Measurements from ENCODE around the gene SMAD6.
A peak's percentile ranks its signal among the peaks of the same experiment; 100 is the strongest.

SMAD6 gene

DNA sequence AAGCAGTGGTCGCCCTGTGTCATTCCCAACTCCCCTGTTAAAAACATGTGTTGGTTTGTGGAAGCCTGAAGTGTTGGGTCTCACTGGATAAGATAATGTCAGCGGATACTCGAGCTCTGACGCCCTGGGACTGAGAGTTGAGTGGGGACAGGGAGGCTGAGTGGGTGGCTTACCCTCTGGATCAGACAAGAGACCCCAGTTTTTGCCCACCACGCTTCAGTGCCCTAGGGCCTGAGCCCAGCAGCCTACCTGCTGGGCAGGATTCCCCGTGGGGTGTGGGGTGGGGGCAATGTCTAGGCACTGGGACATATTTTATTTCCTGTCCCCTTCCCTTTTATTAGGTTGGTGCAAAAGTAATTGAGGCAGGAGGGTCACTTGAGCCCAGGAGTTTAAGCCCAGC is 75.0 kb downstream of the SMAD6 start:
- DNase-seq (ENCODE audit: low spot score): no peak

DNA sequence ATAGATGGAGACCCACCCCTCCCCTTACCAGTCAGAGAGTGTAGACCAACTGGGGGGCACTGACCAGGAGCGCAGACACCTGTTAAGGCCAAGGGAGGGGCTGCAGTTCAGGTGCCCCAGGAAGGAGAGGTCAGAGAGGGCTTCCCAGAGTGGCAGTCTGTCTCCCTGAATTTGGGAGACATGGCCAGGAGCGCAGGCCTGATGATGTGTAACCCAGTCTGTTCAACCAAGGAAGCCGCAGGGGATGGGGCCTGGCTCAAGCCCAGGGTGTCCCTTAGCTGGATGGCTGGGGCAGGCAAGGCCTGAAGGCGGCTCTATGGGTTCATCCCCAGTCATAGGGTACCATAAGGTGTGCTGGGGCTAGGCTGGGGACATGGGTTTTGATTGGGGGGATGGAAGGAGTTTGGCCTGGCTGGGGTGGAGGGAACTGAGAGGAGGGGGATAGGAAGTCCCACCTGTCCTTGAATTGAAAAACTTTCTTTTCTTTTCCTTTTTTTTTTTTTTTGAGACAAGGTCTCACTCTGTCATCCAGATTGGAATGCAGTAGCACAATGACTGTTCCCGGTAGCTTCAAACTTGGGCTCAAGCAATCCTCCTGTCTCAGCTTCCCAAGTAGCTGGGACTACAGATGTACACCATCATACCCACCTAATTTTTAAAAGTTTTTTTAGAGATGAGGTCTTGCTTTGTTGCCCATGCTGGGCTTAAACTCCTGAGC is 75.7 kb downstream of the SMAD6 start:
- no peak for DNase-seq (ENCODE audit: low spot score)

DNA sequence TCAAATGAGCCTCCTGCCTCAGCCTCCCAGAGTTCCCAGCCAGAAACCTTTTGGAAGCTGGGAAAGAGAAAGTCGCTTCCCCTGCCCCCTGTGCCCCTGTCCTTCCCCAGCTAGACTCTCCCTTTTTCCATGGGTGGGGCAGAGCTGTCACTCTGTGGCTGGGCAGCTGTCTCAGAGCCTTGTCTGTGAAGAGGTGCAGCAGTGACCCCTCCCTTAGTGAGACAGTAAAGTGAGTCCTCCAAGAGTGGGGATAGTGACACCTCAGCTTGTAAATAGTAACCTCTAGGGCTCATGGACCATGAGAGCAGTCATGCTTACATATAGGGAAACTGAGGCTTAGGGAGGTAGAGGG is 76.3 kb downstream of the SMAD6 start:
- no peak for DNase-seq (ENCODE audit: low spot score)

- DNase-seq (ENCODE audit: low spot score): no peak
Observed at GRCh38 chr15:66778716-66779115, 76.7 kb downstream of the SMAD6 start.

DNA sequence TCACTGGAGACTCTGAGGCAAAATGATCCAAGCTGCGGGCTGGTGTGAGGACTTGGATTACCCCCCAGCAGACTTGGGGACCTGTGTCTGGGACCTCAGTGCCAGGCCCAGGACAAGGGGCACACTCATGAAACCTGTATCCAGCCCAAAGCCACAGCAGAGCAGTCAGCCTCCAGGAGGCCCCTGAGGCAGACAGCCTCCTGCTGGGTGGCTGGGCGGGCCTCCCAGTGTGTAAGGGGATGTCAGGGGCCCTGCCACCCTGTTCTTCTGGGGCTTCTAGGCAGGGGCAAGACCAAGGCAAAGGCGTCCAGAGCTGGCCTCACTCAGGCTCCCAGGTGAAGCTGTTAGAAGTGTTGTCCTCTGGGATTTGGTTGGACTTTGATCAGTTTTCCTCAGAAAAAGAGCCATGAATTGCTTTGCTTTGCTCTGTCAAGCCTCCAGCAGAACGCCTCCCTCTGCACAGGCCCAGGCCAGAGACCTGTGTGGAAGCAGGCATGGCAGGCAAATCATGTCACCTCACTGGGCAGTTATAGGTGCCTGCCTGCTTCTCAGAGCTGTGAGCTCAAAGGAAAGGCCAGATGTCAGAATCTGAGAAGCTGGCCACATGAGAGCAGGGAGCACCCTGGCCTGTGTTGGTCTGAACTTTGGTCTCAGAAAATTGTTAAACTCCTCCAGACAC is 77.4 kb downstream of the SMAD6 start:
- no peak for DNase-seq (ENCODE audit: low spot score)

DNA sequence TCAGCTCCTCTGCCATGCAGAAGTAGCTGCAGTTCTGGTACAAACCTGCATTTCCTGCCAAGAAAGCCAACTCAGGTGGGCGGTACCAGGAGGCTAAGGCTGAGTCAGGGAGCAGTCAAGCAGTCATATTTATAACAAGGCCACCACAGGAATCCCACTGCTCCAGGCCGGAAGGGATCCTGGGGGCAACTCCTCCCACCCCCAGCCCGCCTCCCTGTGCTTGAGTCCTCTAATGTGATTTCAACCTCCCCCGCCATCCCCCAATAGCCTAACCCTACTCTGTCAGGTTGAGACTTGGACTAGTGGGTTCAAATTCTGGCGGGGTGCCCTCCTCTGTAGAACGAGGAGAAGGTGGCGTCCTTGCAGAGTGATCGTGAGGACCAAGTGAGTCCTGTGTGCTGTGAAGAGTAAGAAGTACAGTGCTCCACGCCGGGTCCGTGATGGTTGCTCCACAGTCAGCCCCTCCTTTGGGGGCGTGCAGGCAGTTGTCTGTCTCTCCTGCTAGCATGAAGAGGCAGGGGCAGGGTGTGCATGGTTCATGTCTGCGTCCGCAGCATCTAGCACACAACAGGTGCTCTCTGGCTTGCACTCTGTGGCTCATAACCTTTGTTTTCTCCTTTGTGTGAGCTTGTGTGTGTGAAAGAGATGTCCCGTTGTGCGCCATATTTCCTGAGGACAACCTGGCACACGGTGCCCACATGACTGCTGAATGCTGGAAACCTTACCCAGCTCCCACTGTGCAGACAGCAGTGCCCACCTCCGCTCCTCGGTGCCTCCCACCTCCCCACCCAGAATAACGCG is 78.3 kb downstream of the SMAD6 start:
- peak; percentile 88 for DNase-seq (ENCODE audit: low spot score)

DNA sequence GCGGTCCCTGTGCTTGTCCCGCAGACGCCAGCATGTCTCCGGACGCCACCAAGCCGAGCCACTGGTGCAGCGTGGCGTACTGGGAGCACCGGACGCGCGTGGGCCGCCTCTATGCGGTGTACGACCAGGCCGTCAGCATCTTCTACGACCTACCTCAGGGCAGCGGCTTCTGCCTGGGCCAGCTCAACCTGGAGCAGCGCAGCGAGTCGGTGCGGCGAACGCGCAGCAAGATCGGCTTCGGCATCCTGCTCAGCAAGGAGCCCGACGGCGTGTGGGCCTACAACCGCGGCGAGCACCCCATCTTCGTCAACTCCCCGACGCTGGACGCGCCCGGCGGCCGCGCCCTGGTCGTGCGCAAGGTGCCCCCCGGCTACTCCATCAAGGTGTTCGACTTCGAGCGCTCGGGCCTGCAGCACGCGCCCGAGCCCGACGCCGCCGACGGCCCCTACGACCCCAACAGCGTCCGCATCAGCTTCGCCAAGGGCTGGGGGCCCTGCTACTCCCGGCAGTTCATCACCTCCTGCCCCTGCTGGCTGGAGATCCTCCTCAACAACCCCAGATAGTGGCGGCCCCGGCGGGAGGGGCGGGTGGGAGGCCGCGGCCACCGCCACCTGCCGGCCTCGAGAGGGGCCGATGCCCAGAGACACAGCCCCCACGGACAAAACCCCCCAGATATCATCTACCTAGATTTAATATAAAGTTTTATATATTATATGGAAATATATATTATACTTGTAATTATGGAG is 79.1 kb downstream of the SMAD6 start:
- no peak for DNase-seq (ENCODE audit: low spot score)

DNA sequence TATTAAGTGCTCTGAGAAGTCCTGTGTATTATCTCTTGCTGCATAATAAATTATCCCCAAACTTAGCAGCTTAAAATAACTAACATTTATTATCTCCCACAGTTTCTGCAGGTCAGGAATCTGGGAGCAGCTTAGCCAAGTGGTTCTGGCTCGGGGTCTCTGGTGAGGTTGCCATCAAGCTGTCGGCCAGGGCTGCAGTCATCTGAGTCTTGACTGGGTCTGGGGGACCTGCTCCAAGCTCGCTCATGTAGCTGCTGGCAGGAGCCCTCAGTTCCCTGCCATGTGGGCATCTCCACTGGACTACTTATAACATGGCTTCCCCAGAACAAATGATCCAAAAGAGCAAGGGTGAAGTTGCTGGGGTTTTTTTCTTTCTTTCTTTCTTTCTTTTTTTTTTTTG is 80.7 kb downstream of the SMAD6 start:
- no peak for DNase-seq (ENCODE audit: low spot score)

GRCh38 chr15:66783314-66783713 is 81.3 kb downstream of the SMAD6 start:
- DNase-seq (ENCODE audit: low spot score): no peak

DNA sequence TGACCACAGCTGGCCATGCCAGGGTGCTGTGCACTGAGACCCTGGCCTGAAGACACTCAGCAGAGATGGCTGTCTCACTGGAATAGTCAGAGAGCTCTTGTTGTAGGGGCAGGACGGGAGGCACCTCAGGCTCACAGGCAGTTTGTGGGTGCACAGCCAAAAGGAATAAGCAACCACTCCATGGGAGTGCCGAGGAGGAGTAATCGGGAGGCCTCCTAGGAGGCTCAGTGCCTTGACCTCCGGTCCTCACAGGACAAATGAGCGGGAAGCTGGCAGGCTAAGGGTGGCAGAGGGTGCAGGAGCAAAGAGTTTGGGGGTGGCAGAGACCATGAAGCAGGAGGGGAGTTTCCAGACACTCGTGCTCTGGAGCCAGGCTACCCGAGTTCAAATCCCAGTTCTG is 81.7 kb downstream of the SMAD6 start:
- no peak for DNase-seq (ENCODE audit: low spot score)

DNA sequence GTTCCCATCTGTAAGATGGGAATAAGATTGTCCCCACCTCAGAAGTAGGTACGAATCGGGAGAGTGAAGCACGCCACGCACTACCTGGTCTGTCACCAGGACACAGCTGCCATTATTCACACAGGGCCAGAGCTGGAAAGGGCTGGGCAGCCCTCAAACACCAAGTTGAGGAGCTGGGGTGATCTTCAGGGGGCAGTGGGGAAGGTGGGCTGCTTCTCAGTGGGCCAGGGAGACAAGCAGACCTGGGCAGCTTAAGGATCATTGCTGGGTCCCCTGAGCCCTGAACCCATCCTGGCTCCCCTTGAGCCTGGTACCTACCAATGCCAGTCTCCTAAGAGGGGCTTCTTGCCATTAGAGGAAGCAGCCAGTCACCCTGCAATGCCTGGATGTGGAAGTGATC is 82.1 kb downstream of the SMAD6 start:
- DNase-seq (ENCODE audit: low spot score): no peak

DNA sequence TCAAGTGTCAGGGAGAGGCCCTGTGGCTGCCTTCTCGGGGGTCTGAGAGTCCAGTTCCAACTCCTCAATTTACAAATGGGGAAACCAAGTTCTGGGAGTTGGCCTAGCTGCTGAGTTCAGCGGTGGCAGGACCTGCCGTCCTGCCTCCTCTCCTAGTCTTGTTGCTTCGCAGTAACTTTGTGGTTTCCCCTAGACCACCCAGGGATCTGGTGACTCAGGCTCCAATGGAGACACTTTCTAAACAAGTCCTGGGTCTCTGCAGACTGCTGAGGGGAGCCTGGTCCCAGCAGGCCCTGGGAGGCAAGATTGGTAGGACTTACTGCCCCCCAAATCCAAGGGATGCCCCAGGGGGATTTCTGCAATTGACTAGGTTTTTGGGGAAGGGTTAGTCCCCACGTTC is 83.6 kb downstream of the SMAD6 start:
- DNase-seq (ENCODE audit: low spot score): no peak

GRCh38 chr15:66786222-66786621 is 84.2 kb downstream of the SMAD6 start:
- DNase-seq (ENCODE audit: low spot score): no peak

- no peak for DNase-seq (ENCODE audit: low spot score)
Observed at GRCh38 chr15:66786708-66787488, 84.9 kb downstream of the SMAD6 start.

GRCh38 chr15:66787489-66787871 is 85.4 kb downstream of the SMAD6 start:
- DNase-seq (ENCODE audit: low spot score): no peak

GRCh38 chr15:66788024-66788423 is 86.0 kb downstream of the SMAD6 start:
- no peak for DNase-seq (ENCODE audit: low spot score)

DNA sequence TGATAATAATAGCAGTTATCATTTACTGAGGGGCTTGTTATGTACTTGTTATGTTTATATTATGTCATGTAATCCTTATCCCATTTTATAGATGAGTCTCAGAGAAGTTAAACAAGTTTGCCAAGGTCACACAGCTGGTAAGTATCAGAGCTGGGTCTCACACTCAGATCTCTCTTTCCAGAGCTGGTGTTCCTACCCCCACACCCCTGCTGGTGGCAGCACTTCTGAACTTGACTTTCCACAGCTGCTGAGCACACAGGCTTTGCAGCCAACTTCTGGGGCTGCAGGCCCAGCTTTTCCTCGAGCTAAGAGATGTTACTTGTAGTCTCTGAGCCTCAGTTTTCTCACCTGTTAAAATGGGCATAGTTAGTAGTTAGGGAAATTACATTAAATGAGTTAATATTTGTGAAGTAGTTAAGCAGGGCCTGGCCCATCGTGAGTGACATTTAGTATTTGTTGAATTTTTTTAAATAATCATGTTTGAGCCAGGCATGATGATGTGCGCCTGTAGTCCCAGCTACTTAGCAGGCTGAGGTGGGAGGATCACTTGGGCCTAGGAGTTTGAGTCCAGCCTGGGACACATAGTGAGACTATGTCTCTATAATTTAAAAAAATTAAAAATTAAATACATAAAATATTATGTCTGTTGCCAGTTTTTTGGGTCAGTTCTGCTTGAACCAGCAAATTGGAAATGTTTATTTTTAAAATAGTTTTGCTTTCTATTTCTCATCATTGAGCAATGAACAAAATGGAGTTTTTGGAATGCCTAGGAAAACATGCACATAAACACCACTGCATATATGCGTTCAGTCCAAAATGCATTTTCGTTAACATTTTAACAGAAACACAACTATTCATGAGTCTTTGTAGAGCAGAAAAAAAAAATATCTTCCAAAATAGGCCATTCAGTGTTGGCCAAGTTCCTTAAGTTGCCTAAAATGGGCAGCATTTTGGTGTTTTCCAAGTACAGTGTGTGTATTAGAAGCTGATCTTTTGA is 87.3 kb downstream of the SMAD6 start:
- DNase-seq (ENCODE audit: low spot score): peak; percentile 80

GRCh38 chr15:66795851-66796250 is 93.8 kb downstream of the SMAD6 start:
- no peak for DNase-seq (ENCODE audit: low spot score)

DNA sequence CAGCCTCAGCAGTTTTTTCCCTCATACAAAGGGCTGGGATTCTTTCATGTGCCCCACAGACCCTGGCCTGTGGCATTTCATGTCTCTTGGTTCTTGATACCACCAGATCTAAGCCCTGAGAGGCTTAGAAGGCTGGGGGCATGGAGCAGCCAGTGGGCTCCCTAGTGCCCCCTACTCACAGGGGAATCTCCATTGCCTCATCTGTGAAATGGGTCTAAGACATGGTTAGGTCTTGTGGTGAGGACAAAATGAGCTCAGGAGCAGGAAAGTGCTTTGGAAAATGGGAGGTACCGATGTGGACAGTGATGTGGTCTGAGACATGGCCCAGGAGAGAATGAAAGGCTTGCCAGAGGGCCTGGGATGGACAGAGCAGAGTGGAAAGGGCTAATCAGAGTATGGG is 94.3 kb downstream of the SMAD6 start:
- DNase-seq (ENCODE audit: low spot score): no peak

DNA sequence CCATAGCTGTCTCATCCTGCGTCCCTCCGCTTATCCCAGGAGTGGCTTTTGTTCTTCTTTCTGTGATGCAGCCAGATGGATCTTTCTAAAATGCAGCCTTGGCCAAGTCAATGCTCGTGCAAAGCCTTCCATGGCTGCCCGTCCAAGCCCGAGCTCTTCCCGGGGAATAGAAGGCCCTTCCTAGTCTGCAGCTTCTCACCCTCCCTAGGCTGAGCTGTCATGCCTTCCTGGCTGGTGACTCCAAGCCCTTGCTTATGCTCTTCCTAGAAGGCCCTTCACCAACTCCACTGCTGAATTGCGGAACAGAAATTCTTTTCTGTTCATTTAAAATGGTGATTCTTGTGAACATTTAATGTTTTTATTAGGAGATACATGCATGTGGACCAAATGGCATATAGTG is 95.9 kb downstream of the SMAD6 start:
- no peak for DNase-seq (ENCODE audit: low spot score)

Data from GM03348 (cell line).